ENCODE data around the gene ZBTB4. TPM values are rescaled to one million over a fixed set of nuclear protein-coding genes. Genes with fewer than 3 reads are reported as not detected.
"Not testable (repeated sequence)": the region's sequence is repeated elsewhere in the genome, so short reads cannot be mapped to it uniquely, and the experiment has no call there.

Gene ZBTB4
- polyA plus RNA-seq, 3 donors, result 40.8 to 49.5 (median 47.1) TPM

DNA sequence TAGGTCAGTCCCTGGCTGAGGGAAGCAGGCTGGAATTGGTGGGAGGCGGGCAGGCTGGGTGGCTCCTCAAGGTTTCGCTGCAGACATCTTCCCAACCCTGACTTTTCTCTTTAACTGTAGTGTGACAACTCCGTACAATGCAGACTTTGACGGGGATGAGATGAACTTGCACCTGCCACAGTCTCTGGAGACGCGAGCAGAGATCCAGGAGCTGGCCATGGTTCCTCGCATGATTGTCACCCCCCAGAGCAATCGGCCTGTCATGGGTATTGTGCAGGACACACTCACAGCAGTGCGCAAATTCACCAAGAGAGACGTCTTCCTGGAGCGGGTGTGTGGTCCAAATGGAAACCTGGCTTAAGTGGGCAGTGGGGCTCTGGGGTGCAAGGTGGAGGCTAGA, 19.7 kb upstream of the ZBTB4 start:
- DNase-seq, result no peak

DNA sequence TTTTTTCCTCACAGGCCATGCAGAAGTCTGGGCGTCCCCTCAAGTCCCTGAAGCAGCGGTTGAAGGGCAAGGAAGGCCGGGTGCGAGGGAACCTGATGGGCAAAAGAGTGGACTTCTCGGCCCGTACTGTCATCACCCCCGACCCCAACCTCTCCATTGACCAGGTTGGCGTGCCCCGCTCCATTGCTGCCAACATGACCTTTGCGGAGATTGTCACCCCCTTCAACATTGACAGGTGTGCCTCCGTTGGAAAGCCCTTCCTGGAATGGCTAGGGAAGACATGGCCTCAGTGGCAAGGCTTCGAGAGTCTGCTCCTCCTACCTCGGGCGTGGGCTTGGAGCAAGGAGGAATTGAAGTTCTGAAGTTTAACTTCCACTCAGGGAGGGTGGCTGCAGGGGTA, 18.2 kb upstream of the ZBTB4 start:
- no peak for DNase-seq

DNA sequence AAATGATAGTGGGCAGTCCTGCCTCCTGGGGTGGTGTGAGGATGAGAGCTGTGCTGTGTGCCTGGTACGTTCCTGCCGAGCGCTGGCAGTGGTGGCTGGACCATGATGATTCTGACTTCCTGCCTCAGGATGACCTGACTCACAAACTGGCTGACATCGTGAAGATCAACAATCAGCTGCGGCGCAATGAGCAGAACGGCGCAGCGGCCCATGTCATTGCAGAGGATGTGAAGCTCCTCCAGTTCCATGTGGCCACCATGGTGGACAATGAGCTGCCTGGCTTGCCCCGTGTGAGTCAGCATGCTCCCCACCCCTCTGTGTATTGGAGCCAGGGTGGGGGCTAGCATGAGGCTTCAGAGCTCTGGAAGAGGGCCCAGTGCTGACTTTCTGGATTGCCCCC, 17.8 kb upstream of the ZBTB4 start:
- no peak for DNase-seq

DNA sequence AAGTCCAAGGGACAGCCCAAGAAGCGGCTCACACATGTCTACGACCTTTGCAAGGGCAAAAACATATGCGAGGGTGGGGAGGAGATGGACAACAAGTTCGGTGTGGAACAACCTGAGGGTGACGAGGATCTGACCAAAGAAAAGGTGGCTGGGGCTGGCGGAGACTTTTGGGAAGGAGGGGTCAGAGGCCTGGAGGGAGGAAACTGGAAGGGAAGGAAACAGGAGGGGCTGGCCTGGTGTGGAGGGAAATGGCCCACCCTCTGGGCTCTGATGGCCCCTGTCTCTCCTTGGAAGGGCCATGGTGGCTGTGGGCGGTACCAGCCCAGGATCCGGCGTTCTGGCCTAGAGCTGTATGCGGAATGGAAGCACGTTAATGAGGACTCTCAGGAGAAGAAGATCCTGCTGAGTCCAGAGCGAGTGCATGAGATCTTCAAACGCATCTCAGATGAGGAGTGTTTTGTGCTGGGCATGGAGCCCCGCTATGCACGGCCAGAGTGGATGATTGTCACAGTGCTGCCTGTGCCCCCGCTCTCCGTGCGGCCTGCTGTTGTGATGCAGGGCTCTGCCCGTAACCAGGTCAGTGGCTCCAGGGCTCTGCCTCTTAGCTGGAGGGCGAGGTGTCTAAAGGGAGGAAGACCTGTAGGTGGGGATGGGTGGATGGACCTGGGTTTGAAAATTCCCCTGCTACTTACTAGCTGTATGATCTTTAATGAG, 17.2 kb upstream of the ZBTB4 start:
- no peak for DNase-seq

DNA sequence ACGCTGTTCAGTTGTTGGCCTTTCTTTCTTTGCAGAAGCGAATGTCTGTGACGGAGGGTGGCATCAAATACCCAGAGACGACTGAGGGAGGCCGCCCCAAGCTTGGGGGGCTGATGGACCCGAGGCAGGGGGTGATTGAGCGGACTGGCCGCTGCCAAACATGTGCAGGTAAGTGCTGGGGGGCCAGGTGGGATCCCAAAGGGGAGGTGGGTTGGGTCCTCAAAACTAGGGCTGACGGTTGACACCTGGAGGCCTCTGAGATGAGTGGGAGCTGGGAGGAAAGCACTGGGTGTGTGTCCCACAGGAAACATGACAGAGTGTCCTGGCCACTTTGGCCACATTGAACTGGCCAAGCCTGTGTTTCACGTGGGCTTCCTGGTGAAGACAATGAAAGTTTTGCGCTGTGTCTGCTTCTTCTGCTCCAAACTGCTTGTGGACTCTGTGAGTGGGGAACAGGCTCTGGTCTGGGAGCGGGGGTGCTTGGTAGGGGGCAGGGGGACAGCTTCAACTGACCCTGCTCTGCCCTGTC, 16.5 kb upstream of the ZBTB4 start:
- no peak for DNase-seq

DNA sequence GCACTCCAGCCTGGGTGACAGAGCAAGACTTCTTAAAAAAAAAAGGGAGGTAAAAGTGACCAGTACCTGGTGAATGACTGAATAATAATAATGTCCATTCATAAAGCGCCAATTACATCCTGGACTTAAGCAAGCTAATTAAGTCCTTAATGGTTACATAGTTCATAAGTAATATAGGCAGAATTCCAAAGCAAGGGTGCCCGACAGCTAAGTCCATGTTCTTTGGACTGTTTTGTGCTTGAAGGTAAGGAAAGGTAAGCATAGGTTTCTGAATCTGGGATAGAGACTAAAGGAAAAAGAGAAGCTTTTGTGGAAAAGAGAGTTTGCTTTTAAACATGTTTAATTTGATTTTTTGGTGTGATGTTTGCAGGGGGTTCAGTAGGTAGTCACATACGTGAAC, 14.5 kb upstream of the ZBTB4 start:
- no peak for DNase-seq

DNA sequence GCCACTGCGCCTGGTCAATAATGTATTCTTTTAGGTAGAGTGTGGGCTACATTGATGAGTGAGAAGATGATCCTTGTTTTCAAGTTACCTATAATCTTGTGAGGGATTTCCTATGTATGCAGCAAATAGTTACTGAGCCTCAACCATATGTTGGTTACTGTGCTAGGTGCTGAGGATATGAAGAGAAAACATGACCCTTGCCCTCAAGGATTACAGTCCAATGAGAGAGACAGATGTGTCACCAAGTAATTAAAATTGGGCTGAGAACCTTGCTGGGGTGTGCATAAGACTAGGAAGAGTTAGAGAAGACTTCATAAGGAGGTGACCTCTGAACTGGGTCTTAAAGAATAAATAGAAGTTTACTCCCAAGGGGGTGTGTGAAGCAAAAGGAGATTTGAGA, 12.2 kb upstream of the ZBTB4 start:
- no peak for DNase-seq

DNA sequence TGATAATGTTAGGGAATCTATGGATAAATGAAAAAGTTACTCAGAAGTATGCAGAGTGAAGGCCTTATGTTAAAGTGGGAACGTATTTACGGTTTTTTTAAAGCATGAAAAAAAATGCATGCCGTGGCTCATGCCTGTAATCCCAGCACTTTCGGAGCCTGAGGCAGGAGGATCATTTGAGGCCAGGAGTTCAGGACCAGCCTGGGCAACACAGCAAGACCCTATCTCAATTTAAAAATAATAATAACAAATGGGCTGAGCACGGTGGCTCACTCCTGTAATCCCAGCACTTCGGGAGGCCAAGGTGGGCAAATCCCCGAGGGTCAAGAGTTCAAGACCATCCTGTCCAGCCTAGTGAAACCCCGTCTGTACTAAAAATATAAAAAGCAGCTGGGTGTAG, 10.7 kb upstream of the ZBTB4 start:
- DNase-seq, result no peak

DNA sequence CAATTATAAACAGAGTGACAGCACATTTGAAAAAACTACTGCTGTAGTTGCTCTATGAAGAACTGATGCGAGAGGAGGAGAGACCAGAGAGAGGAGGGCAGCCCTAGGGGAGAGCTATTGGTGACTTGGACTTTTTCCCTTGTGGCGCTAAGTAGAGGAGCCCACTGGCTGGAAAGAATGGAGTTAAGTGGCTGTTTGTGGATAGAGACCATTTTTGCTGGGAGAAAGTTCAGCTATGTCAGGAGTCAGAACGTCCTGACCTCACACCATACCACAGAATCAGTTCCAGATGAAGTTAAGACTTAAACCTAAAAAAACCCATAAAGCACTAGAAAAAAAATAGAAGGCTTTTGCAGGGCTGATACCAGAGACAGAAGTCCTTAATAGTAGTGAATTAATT, 6.8 kb upstream of the ZBTB4 start:
- no peak for DNase-seq

DNA sequence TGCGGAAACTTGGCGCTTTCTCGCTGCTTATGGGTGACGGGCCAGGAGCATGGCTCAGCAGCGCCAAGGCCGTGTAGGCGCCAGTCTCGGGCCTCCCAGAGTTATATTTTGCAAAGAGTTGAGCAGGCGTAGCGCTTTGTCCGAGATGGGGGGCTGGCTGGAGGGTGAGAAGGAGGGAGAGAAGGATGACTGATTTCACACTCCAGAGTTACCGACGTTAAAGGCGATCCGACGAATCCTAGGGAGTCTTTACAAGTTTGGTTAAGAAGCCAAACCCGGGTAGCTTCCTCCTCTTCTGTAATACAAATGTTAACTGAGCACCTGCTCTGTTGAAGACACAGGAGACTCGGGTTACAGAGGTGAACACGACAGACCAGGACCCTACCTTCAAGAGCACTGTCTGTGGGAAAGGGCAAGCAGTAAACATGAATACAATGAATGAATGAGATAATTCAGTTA, 5.5 kb upstream of the ZBTB4 start:
- no peak for DNase-seq

DNA sequence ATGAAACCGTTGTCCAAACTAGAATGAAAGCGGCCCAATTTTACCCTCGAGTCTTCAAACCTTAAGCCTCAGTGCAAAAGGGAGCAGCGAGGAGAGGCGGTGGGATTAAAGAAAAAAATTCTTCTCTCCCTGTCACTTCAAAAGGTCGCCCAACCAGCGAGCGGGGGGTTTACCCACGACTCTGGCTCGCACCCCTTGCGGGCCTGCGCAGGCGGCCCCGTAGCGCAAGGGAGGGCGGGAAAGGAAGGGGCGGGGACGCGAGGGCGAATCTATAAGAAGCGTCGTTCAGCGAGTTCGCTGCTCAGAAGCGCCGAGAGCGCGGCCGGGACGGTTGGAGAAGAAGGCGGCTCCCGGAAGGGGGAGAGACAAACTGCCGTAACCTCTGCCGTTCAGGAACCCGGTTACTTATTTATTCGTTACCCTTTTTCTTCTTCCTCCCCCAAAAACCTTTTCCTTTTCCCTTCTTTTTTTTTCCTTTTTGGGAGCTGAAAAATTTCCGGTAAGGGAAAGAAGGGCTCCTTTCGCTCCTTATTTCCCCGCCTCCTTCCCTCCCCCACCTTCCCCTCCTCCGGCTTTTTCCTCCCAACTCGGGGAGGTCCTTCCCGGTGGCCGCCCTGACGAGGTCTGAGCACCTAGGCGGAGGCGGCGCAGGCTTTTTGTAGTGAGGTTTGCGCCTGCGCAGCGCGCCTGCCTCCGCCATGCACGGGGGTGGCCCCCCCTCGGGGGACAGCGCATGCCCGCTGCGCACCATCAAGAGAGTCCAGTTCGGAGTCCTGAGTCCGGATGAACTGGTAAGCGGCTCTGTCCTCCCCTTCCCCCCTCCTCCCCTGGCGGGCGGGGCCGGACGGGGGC, 4.9 kb upstream of the ZBTB4 start, which contains the start of gene POLR2A:
POLR2A (plus strand) TSS at position 300 of the 852 bp plus-strand sequence.
- peak; percentile 97 for DNase-seq

DNA sequence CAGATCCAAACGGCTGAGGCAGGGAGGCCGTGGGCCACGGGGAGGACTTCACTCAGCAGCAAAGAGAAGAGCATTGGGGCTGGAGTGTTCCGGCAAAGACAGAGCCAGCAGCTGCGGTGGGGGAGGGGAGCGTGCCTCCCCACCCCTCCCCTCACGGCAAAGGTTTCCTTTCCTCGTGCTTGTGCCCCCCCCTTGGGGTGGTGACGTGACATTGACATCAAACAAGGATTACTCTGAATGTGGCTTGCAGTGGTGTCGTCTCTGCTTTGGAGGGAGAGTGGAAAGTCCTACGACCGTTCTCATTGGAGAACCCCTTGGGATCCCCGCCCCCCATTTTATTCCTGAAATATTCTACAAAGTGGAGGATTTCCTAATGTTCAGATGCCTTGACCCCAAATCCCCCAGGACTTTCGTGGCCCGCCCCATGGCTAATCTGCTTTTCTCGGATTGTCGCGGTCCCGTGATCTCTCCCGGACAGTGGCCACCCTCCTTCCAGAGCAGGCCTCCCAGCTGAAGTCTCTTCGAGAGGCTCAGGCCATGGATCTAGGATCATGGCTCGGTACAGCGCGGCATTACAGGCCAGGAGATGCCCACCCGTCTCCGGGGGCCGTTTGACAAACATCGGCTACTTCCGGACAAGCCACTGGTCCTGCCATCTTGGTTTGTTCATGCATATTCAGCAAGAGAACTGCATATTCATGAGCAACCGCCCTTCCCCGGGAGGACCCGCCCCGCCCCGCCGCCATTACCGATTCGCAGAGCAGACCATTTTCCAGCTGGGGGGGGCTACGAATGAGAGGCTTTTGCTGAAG, 4.0 kb upstream of the ZBTB4 start:
- DNase-seq, result peak; percentile 93

DNA sequence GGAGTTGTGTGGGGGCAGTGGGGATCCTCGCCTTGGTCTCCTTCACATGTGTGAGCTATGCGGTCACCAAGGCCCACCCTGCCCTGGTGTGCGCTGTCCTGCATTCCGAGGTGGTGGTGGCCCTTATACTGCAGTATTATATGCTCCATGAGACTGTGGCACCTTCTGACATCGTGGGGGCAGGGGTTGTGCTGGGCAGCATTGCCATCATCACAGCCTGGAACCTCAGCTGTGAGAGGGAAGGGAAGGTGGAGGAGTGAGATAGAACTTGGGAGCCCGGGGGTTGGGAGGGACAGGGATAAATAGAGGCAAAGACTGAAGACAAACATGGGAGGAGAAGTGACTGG, 3.3 kb upstream of the ZBTB4 start:
- DNase-seq, result not testable (repeated sequence)

DNA sequence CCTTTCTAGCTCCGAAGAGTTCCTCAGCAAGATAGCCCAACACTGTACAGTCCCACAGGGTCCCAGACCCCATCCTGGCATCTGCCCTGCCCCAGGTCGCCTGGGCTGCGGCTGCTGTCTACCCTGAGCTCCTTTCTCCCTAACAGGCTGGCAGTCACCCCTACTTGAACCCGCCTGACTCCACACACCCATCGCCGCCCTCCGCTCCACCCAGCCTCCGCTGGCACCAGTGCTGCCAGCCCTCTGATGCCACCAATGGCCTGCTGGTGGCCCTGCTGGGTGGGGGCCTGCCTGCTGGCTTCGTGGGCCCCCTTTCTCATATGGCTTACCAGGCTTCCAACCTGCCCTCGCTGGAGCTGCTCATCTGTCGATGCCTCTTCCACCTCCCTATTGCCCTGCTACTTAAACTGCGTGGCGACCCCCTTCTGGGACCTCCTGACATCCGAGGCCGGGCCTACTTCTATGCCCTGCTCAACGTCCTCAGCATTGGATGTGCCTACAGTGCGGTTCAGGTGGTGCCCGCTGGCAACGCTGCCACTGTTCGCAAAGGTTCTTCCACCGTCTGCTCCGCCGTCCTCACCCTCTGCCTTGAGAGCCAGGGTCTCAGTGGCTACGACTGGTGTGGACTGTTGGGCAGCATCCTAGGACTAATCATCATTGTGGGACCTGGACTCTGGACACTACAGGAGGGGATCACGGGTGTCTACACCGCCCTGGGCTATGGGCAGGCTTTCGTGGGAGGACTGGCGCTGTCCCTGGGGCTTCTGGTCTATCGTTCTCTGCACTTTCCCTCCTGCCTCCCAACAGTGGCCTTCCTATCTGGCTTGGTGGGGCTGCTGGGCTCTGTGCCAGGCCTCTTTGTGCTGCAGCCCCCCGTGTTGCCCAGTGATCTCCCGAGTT, 2.7 kb upstream of the ZBTB4 start:
- DNase-seq, result not testable (repeated sequence)

DNA sequence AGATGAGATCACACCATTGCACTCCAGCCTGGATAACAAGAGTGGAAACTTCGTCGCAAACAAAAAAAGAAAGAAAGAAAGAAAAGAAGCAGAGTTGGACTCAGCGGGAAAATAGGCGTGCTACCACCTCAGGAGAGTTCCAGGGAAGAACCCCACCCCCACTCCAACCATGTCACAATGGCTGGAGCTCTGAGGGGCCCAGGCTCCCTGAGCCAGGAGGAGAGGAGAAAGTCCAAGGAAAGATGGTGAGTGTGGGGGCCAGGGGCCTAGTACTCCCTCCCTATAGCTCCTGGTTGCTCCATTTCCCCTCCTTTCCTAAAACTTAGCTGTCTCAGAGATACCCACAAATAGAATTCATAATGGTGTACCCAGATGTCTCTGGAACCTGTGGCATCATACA, 1.8 kb upstream of the ZBTB4 start, which contains the start of gene SLC35G6:
SLC35G6 (plus strand) TSS at position 172 of the 400 bp plus-strand sequence; CDS start at position 243, 71 bp downstream.
- not testable (repeated sequence) for DNase-seq

DNA sequence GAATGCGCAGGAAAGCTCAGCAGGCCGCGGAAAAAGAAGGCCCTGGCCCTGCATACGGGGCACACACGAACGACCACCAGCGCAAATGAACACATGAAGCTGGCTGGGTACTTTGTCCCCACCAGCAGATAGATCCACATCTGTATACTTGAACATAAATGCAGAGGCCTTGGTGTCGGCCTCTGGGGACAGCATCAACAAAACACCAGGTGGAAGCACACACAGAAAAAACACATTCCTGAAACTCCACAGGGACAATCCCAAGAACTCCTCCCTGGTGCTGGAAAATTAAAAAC, 606 bp upstream of the ZBTB4 start:
- no peak for DNase-seq

DNA sequence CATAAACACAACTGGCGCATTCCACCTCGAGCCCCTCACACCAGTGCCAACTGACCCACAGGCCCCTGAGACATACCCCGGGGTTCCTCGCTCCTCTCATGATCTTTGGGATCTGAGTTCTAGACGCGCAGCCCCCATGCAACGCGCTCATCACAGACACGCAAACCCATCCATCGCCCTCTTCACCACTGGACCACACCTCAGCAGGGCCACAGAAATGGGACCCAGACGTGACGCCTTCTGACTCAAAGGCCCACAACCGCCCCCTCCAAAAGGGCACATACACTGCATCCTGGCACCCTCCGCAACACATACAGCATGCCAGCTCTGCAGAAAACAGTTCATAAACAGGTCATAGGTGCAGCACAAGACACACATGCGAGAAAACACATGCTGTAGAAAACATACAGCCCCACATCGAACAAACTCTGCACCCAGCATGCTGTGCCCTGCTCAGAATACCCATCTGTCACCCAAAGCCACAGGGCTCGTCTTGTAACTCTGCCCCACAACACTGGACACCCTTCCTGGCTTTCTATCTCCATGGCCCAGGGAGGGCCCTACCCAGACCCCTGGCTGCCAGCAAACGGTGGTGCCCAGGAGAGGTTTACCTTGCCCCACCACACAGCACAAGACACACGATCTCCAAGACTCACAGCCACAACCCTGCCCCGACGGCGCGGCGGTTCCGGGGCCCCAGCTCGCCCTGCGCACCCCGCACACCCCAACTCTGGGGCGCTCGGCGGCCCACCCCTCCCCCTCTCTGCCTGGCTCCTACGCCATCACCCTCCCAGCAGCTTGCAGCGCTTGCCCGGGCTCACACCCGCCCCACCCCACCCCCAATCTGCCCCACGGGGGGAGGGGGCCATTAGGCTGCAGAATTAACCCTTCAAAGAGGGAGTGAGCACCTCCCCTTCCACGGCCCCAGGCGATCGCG, 887 bp downstream of the ZBTB4 start:
- no peak for DNase-seq

DNA sequence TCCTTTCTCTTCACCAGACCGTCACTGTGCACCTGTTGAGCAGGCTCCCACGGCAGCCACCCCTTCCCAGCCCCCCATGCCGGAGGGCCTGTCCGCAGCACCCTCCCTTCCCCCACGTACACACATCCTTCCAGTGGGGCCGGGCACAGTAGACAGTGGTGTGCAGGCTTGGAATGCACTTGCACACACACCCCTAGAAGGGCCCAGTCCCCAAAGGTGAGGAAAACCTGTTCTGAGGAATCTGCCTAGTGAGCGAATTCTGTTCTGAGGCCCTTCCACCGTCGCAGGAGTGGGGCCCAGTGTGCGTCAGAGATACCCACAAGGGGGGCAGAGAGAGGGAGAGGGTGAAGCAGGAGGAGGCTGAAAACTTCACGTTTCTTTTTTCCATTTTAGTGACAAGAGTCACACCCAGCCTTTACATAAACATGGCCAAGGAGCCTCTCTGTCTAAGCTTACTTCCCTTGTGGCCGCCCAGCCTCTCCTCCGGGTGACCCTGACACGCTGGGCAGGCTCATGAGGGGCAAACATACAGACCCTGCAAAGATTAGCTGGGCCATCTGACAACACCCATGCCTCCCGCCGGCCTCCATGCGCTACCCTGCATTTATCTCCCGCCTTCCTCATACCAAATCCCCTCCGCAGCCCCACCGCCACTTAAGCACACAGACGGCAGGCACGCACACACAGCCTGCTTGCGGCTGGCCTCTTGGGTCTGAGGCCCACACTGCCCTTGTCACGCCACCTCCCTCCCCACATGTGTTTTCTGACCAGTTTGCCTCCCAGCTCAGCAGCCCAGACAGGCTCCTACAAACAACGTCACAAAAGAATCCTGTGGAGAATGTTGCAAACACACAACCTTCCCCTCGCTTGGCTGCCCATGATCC, 1.8 kb downstream of the ZBTB4 start:
- peak; percentile 67 for DNase-seq

DNA sequence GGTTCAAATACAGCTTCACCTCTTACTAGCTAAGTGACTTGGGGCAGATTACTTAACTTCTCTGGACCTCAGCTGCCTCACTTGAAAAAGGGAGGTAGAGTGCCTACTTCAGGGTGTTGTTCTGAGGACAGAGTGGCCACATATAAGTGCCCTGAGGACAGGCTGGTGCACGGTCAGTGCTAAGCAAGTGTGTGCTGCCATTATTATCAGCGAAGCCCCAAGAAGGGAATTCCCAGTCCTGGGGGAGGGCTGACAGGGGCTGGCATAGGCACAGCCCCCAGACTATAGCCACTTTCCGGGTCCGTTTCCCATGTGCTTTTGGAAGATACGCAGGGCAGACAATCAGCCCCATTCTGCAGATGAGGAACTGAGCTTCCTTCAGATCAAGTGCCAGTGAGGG, 2.5 kb downstream of the ZBTB4 start:
- DNase-seq, result no peak

Measured in renal pelvis (tissue), 4 donors.